Measurements from ENCODE around the gene FOXC1.
A peak's percentile ranks its signal among the peaks of the same experiment; 100 is the strongest.

Gene FOXC1

DNA sequence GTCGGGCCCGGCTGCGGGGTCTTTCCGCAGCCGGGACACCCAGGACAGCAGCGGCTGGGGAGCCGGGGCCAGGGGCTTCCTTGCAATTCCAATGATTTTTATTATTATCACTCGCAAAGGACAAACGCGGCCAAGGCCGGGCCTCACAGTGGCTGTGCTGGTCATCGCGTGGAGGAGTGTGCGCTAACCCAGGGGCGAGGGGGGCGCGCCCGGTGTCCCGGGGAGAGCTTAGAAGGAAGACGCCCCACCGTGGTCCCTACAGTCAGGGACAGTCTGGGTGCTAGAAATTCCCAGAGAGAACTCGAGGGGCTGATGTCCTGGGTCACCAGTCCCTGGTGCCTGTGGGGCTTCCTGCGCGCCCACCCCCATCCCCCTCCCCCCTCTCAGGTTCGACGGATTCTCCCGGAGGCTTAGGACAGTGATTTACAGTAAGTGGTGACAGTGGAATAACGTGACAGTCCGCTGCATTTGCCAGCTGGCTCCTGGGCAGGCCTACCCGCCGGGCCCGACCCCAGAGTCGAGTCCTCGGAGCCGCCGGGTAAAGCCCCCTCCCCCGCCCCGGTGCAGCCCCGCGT lies 9.5 kb downstream of the FOXC1 start:
- Mint-ChIP-seq H3K36me3 (peaks cover 16% of the 10 kb centered on the region), H3K9me3 (ENCODE audit: low read depth) (no peaks in the 10 kb centered on the region), H3K4me1 (ENCODE audit: low read depth) (peaks cover 2% of the 10 kb centered on the region), H3K4me3 (no peak overlapping the region), H3K27ac (no peak overlapping the region), H3K27me3 (peaks cover 40% of the 10 kb centered on the region)

DNA sequence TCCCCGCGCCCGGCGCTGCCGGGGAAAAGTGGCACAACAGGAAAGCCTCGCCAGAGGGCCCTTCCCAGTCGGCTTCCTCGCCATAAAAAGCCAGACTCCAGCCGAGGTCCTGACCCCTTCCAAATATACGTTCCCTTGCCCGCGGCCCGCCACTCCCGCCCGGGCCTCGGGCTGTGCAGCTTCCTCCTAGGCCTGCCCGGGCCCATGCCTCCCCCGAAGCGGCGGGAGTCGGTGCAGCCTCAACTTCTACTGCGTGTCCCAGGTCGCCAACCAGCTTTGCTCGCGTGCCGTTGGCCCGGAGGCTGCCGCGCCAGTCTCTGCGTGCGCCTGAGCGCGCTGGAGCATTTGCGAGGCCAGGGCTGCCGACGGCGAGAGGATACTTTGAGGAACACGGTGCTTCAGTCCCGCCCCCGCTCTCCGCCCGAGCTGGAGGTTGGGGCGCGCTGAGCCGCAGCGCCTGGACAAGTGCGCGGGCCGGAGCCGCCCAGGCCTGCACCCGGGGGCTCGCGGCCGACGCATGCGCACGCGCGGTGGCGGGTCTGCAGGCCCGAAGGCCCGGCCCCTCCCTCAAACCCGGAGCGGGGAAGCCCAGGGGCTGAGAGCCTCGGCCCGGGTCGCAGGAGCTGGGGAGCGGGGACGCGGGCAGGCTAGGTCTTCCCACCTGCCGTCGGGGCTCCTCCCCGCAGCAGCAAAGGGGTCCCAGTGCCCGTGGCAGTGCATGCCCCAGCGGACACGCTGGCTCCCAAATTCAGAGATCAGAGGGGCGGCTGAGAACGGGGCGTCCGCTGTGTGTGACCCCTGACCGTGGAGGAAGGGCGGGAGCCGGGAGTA lies 10.2 kb downstream of the FOXC1 start:
- Mint-ChIP-seq H3K4me3 (peak overlapping the region; percentile 23), H3K27ac (no peak overlapping the region), H3K36me3 (peaks cover 16% of the 10 kb centered on the region), H3K27me3 (peaks cover 40% of the 10 kb centered on the region), H3K4me1 (ENCODE audit: low read depth) (peaks cover 2% of the 10 kb centered on the region), H3K9me3 (ENCODE audit: low read depth) (no peaks in the 10 kb centered on the region)

DNA sequence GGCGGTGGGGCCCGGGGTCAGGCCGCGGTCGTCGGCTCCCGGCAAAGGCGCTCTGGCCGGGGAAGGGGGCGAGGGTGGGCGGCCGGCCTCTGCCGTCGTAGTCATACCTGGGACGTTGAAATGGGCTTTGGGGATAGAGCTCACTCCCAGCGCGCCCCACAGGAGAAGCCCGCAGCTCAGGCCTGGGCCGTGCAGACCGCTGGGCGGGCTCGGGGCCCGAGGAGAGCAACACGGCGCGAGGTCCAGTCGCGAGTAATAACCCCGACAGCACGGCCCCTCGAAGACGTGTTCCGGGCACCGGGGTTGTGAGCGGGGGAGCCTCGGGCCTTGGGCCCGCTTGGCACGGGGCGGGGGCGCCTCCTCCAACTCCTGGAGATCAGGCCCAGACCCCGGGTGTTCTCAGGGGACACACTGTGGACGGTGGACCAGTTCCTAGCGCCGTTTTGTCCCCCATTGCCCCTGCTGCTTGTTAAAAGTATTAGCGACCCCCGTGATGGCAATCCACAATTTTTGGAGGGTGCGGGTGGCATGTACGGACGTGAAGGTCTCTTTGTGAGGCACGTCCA lies 10.9 kb downstream of the FOXC1 start:
- Mint-ChIP-seq H3K36me3 (peaks cover 22% of the 10 kb centered on the region), H3K4me1 (ENCODE audit: low read depth) (peaks cover 8% of the 10 kb centered on the region), H3K27ac (no peak overlapping the region), H3K9me3 (ENCODE audit: low read depth) (no peaks in the 10 kb centered on the region), H3K4me3 (no peak overlapping the region), H3K27me3 (peaks cover 45% of the 10 kb centered on the region)

DNA sequence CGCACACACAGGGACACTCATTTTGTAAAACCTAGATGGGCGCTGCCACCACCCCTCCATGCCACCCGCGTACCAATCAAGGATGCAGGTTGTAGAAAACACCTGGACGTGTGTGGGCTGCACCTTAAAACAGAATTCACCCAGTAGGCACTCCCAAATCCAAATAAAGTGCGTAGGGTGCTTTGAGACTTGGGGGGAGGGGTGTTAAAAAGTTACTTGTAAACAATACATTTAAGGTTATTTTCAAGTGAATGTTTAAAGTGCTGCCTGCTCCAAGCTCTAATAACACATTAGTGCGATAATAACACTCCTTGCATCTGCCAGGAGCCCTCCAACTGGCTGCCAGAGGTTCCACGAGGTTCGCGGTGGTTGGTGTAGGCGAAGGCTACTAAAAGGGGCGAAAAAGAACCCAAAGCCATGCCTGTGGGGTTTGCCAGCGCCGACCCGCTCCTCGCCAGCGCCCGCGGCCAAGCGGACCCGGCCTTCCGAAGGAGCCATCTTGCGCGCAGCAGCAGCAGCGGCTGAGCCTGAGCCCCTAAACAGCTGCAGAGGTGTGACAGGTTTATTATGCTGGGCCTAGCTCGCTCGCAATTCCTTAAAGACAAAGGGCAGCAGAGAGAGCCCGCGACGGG lies 11.5 kb downstream of the FOXC1 start:
- Mint-ChIP-seq H3K9me3 (ENCODE audit: low read depth) (no peaks in the 10 kb centered on the region), H3K4me1 (ENCODE audit: low read depth) (peaks cover 13% of the 10 kb centered on the region), H3K4me3 (no peak overlapping the region), H3K27me3 (peaks cover 41% of the 10 kb centered on the region), H3K36me3 (peaks cover 22% of the 10 kb centered on the region), H3K27ac (no peak overlapping the region)

DNA sequence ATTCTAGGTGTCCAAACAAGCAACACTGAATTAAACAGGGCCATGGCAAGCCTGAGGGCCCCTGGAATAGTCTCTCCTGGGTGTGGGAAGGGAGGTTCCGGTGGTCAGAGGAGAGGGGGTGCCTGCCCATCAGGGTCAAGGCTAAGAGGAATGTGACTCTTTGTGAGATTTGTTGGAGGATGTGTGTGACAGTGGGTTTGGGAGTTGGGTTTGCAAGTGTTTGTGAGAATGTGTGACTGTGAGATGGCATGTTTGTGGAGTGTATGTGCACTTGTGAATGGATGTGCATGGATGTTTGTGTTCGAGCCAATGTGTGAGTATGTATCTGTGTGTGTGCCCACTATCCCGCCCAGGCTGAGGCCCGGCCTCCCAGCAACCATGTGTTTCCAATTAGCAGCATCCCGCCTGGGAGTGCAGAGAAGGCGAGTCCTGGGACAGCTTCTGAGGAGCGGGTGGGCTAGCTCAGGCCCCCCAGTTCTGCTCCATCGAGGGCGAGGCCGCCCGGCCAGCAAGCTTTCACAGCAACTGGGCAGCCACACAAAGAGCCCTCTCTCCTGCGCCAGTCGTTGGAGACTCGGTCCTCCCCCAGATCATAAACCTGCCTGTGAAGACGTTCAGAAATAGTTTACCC lies 12.6 kb downstream of the FOXC1 start:
- Mint-ChIP-seq H3K27me3 (peaks cover 41% of the 10 kb centered on the region), H3K4me1 (ENCODE audit: low read depth) (peaks cover 17% of the 10 kb centered on the region), H3K27ac (no peak overlapping the region), H3K4me3 (no peak overlapping the region), H3K9me3 (ENCODE audit: low read depth) (no peaks in the 10 kb centered on the region), H3K36me3 (peaks cover 22% of the 10 kb centered on the region)

DNA sequence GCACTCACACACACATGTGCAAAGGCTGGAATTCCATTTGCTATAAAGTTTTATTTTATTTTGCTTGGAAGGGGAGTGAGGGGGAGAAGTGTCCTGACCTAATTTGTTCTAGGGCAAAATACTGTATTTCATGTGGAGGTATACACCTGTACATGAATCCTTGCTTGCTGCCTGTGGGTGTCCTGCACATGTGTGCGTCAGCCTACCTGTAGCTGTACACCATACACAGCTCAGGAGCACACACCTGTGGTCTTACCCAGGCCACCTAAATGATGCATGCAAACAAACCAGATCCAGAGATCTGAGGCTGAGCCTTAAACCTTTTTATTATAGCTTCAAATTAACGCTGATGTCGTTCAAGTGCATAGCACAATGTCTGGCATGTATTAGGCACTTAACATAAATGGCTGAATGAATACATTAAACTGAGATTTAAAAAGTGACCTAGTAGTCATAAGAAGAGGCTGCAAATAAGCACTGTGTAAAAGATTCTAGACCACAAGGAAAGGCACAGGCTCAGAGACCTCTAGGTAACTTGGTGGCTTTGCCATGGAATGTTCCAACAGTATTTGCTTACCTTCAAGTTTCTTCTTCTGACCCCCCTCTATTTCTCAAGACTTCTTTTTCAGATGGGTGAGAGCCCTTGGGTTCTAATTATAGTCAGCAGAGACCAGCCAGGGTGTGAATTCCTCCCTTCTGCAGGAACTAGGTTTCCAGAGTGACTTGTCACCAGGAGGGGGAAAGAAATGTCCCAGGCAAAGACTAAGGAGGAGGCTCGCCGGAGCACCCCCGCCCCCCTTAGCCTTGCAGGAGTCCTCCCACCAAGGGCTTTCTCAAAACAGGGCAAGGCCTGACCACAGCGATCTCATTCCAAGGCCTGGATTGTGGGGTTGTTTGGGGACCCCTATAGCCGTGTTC lies 13.4 kb downstream of the FOXC1 start:
- Mint-ChIP-seq H3K4me1 (ENCODE audit: low read depth) (peaks cover 17% of the 10 kb centered on the region), H3K9me3 (ENCODE audit: low read depth) (no peaks in the 10 kb centered on the region), H3K27ac (no peak overlapping the region), H3K4me3 (peak overlapping the region; percentile 13), H3K27me3 (peaks cover 40% of the 10 kb centered on the region), H3K36me3 (peaks cover 22% of the 10 kb centered on the region)

DNA sequence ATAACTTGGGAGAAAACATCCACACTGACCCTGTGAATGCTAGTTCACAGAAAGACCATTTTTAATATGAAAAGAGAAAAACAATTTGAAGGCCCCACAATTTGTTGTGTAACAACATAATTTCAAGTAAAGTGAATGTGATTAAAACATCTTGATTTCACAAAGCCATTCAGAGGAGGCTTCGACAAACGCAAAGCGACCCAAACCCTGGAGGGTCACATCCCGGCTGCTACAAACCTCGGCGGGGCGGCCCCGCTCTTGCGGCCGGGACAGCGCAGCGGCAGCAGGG lies 14.0 kb downstream of the FOXC1 start:
- Mint-ChIP-seq H3K4me3 (peak overlapping the region; percentile 13), H3K9me3 (ENCODE audit: low read depth) (no peaks in the 10 kb centered on the region), H3K4me1 (ENCODE audit: low read depth) (peaks cover 17% of the 10 kb centered on the region), H3K27ac (no peak overlapping the region), H3K27me3 (peaks cover 39% of the 10 kb centered on the region), H3K36me3 (peaks cover 22% of the 10 kb centered on the region)

DNA sequence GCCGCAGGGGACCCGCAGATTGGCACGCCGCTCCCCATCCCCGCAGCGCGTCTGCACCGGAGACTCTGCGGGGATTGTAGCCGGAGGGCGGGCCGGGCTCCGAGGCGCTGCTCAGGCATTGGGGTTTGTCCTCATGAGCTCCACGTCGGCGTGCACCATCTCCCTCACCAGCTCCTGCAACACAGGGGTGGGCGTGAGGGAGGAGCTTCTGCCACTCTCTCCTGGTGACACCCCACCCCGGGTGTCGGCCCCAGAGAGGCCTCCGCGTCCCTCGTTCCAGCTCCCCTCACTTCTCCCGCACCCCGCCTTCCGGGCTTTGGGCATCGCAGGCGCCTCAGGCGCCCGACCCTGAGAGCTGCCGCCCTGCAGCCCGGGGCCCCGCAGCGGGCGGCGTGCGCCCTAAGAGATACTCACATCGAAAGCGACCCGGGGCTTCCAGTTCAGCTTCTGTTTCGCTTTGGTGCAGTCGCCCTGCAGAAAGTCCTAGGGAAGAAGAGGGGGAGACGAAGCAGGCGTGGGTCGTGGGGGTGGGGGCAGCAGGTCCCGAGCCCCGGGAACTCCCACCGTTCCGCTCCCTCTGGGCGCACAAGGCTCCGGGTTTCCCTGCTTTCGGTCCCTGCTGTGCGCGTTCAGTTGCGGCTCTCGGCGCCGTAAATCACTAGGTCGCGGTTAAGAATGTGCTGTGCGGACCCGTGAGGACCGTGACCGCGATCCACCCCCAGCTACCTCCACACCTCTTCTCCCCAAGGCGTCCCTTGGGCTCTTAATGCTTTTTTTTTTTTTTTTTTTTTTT lies 14.5 kb downstream of the FOXC1 start:
- no peaks in the 10 kb centered on the region for H3K9me3 Mint-ChIP-seq (ENCODE audit: low read depth)
- H3K4me3 Mint-ChIP-seq = peak overlapping the region; percentile 27

DNA sequence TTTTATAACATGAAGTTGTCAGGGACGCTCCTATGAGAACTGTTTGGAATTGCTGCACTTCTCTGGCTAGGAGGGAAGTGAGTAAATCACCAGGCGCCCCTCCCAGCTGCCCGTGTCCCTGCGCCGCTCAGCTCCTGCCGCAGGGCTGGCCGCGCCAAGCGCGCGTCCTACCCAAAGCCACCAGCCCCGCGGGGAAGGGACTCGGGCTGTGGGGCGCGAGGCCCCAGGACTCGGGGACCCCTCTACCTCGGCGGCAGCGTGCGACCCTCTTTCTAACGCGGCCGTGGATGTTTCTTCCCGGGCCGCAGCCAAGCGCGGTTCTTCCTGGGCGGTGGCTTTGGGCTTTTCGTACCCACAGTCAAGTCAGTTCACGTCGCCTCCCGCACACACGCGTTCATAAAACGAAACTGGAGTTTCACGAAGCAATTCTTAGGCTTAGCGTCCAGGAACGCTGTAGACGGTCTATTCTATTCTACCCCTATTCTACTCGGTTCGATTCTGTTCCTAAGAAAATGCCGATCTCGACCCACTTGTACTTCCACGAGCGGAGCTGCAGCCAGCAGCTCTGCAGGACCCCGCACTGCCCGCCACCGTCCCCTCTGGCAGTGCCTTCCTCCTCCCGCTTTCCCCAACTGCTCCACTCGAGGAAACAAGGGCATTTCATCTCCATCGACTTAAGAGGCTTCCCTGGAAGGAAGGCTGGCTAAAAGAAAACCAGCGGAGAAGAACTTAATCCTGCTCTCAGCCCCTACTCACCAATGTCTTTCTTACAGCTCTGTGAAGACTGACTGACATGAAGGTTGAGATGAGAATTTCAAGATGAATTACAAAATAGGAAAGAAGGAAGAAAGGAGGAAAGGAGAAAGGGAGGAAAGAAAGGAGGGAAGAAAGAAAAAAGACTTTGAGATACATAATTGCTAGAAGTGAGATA lies 15.4 kb downstream of the FOXC1 start:
- H3K36me3 Mint-ChIP-seq = peaks cover 24% of the 10 kb centered on the region
- H3K4me3 Mint-ChIP-seq = peak overlapping the region; percentile 84

More for the DNA sequence above, 14.5 kb downstream of the FOXC1 start:
- Mint-ChIP-seq H3K27ac (no peak overlapping the region), H3K36me3 (peaks cover 24% of the 10 kb centered on the region), H3K27me3 (peaks cover 44% of the 10 kb centered on the region), H3K4me1 (ENCODE audit: low read depth) (peaks cover 17% of the 10 kb centered on the region)

DNA sequence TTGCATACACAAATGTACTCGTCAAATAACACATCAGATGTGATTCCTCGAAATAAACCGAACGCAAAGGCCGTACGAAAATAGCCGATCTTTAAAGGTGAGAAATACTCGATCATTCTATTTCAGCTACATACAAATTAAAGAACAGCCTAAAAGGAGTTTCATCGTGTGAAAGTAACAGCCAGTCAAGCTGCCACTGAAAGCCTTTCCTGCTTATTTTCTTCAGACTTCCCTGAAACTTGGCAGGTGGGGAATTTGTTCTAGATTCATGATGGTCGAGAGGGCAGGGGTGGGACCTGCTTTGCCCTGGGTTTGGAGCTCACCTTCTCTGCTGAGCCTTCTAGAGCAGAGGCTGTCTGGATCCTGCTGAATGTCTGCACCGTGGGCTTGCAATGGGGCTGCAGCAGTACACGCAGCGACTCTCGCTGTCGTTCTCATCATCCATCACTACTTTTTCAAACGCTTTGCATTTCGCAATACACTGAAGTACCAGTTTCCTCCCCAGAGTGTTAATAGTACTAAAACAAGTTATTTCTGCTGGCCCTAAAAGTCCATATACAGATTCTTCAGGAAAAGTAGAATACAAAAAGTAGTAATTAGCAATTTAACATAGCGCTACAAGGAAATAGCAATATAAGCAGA lies 16.2 kb downstream of the FOXC1 start:
- Mint-ChIP-seq H3K27me3 (peaks cover 43% of the 10 kb centered on the region), H3K36me3 (peaks cover 24% of the 10 kb centered on the region), H3K27ac (no peak overlapping the region), H3K9me3 (ENCODE audit: low read depth) (no peaks in the 10 kb centered on the region), H3K4me1 (ENCODE audit: low read depth) (peaks cover 17% of the 10 kb centered on the region), H3K4me3 (peak overlapping the region; percentile 84)

More for the DNA sequence above, 15.4 kb downstream of the FOXC1 start:
- H3K4me1 Mint-ChIP-seq (ENCODE audit: low read depth) = peaks cover 17% of the 10 kb centered on the region
- H3K27ac Mint-ChIP-seq = peak overlapping the region; percentile 9
- peaks cover 44% of the 10 kb centered on the region for H3K27me3 Mint-ChIP-seq
- H3K9me3 Mint-ChIP-seq (ENCODE audit: low read depth) = no peaks in the 10 kb centered on the region

DNA sequence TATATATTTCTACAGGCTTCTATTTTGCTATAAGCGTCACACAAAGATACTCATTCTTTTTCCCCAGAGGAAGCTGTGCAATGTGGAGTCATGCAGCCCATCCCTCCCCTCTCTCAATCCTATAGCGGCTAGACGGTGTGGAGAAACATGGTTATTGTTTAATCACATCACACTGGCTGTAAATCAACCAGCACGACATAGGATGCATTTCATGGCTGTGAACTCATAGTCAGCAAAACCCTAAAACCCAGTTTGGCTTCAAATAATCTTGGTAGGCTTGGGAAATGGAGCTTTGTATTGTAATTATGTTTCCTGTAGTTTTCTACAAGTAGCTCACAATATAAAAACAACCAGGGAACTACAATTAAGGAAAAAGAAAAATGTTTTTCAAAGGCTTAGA lies 16.8 kb downstream of the FOXC1 start:
- peaks cover 17% of the 10 kb centered on the region for H3K4me1 Mint-ChIP-seq (ENCODE audit: low read depth)
- no peaks in the 10 kb centered on the region for H3K9me3 Mint-ChIP-seq (ENCODE audit: low read depth)
- H3K4me3 Mint-ChIP-seq = peak overlapping the region; percentile 25
- H3K27ac Mint-ChIP-seq = no peak overlapping the region
- H3K27me3 Mint-ChIP-seq = peaks cover 42% of the 10 kb centered on the region
- peaks cover 24% of the 10 kb centered on the region for H3K36me3 Mint-ChIP-seq

DNA sequence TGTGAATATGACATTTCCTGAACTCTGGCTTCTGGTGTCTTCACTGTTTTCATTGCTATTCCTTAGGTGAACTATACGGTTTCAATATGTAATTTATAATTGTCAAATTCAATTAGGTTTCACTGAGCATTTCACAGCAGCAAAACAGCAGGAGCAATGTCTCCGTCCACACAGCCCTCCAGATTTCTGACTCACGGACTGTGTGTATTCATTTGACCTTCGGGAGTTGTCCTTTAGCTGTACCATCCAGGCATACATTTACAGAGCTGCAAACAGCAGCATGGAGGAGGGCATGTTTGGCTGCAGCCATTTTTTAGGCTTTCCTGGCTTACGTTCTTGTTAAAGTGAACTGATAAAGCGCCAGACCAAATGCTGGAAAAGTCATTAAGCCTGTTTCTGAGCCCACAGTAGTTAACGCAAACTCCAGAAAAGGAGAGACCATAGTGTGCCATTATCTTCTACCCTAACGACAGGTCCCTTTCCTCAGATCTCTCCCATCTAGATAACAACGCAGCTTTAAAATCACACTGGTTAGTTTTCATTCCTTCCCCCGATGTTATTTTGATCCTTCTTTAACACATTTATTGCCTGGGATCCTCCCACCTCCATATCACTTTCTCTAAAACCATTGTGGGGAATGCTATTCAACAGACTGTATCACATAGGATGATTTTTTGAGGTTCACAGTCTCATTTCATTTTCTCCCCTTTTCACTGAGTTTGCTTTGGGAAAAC lies 18.3 kb downstream of the FOXC1 start:
- peaks cover 17% of the 10 kb centered on the region for H3K4me1 Mint-ChIP-seq (ENCODE audit: low read depth)
- peaks cover 16% of the 10 kb centered on the region for H3K36me3 Mint-ChIP-seq
- H3K4me3 Mint-ChIP-seq = no peak overlapping the region
- no peaks in the 10 kb centered on the region for H3K9me3 Mint-ChIP-seq (ENCODE audit: low read depth)
- no peak overlapping the region for H3K27ac Mint-ChIP-seq
- H3K27me3 Mint-ChIP-seq = peaks cover 35% of the 10 kb centered on the region
